Right atrium auricular region (tissue), 2 donors: ENCODE measurements around the gene RAMP2. TPM values are rescaled to one million over a fixed set of nuclear protein-coding genes. Genes with fewer than 3 reads are reported as not detected.
A peak's percentile ranks its signal among the peaks of the same experiment; 100 is the strongest.

Experiments
- DNase-seq: peaks from one replicate; pipeline ENCODE4 v3.0.0-alpha.2; 2019; ENCODE audit warnings: low spot score
- H3K27ac ChIP-seq, 2 donors: fragments of 200-600 bp; sonication (generic); 1 replicate in 1 of 2; 2 replicates in 1 of 2; pipeline ENCODE4 v1.5.1; 2016 to 2019
- H3K27me3 ChIP-seq, 2 donors: fragments of 200-600 bp; sonication (generic); one replicate each; pipeline versions ENCODE4 v1.5.1 to v1.6.0; 2017 to 2019
- H3K36me3 ChIP-seq: fragments of 200-600 bp; sonication (generic); one replicate; pipeline ENCODE4 v1.5.1; 2016
- H3K4me1 ChIP-seq, 2 donors: fragments of 200-600 bp; sonication (generic); one replicate each; pipeline versions ENCODE4 v1.5.1 to v1.6.0; 2017 to 2019
- H3K4me3 ChIP-seq, 2 donors: fragments of 200-600 bp; sonication (generic); 1 replicate in 1 of 2; 2 replicates in 1 of 2; pipeline ENCODE4 v1.5.1; 2017 to 2019; ENCODE audit warnings: mild to moderate bottlenecking in 1 of 2, moderate library complexity in 1 of 2
- H3K9me3 ChIP-seq, 2 donors: fragments of 200-600 bp; sonication (generic); one replicate each; pipeline ENCODE4 v1.5.1; 2019
- total RNA-seq, 2 donors: library from RNA; depleted of rRNA; stranded (reverse); fragments of >200 nt; gene quantifications; one replicate each; pipeline ENCODE4 v1.1.0, GENCODE V29; 2016
- TF ChIP-seq, protein P1 (sequence below), 2 donors: fragments of 200-600 bp; sonication (generic); IDR thresholded peaks; one replicate each; pipeline ENCODE4 v1.5.1; 2019; ENCODE audit warnings: antibody characterized with exemption in 2 of 2

The RAMP2 gene
- total RNA-seq, 2 donors from 2014 or later: 28.9 to 35.2 TPM

DNA sequence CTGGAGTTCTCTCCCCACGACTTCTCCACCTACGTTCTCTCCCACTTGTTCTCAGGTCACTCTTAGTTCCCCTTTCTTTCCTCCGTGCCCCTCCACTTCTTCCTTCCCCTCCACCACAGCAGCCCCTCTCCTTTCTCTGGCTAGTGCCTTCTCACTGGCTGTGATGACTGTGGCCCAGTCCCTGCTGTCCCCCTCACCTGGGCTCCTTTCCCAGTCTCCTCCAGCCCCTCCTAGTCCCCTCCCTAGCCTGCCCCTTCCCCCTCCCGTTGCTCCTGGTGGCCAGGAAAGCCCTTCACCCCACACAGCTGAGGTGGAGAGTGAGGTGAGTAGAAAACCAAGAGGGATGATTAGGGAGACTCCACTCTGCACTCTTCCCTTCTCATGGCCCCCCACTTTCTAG is 34.0 kb downstream of the RAMP2 start:
- Histone ChIP-seq H3K4me3 (no peak overlapping the region), H3K36me3 (no peaks in the 10 kb centered on the region), H3K27ac (no peak overlapping the region), H3K4me1 (peaks cover 0 to 15% of the 10 kb centered on the region in 2 donors), H3K27me3 (no peaks in the 10 kb centered on the region), H3K9me3 (no peaks in the 10 kb centered on the region)
- TF ChIP-seq, protein P1, sequence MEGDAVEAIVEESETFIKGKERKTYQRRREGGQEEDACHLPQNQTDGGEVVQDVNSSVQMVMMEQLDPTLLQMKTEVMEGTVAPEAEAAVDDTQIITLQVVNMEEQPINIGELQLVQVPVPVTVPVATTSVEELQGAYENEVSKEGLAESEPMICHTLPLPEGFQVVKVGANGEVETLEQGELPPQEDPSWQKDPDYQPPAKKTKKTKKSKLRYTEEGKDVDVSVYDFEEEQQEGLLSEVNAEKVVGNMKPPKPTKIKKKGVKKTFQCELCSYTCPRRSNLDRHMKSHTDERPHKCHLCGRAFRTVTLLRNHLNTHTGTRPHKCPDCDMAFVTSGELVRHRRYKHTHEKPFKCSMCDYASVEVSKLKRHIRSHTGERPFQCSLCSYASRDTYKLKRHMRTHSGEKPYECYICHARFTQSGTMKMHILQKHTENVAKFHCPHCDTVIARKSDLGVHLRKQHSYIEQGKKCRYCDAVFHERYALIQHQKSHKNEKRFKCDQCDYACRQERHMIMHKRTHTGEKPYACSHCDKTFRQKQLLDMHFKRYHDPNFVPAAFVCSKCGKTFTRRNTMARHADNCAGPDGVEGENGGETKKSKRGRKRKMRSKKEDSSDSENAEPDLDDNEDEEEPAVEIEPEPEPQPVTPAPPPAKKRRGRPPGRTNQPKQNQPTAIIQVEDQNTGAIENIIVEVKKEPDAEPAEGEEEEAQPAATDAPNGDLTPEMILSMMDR (IDR thresholded peaks at IDR 0.05): no peak
- no peak for DNase-seq

DNA sequence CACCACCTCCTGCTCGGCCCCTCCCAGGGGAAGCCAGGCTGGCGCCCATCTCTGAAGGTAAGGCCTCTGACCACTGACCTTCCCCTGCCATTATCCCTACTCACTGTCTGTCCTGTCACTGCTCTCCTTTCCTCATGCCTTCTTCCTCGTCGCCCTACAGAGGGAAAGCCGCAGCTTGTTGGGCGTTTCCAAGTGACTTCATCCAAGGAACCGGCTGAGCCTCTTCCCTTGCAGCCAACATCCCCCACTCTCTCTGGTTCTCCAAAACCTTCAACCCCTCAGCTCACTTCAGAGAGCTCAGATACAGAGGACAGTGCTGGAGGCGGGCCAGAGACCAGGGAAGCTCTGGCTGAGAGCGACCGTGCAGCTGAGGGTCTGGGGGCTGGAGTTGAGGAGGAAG is 34.4 kb downstream of the RAMP2 start:
- Histone ChIP-seq H3K27ac (no peak overlapping the region), H3K4me1 (peaks cover 0 to 15% of the 10 kb centered on the region in 2 donors), H3K4me3 (no peak overlapping the region), H3K36me3 (no peaks in the 10 kb centered on the region), H3K27me3 (no peaks in the 10 kb centered on the region), H3K9me3 (no peaks in the 10 kb centered on the region)
- TF ChIP-seq, protein P1 (IDR thresholded peaks at IDR 0.05): no peak
- DNase-seq: no peak

DNA sequence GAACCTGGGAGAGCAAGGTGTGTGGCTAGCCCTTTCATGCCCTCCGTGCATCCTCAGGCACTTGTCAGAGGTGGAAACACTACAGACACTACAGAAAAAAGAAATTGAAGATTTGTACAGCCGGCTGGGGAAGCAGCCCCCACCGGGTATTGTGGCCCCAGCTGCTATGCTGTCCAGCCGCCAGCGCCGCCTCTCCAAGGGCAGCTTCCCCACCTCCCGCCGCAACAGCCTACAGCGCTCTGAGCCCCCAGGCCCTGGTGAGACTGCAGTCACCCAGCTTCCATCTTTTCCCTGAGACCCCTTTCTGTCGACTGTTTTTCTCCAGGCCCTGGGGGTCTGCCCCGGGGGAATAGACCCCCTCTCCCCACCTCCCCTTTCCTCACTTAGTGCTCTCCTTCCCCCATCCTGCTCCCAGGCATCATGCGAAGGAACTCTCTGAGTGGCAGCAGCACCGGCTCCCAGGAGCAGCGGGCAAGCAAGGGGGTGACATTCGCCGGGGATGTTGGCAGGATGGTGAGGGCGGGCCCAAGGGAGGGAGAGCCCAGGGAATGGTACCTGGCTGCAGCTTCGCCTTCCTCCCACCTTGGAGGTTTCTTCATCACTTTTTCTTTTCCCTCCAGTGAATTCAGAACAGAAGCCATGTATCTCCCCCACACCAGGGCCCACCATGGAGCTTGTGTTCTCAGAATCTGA is 35.2 kb downstream of the RAMP2 start:
- Histone ChIP-seq H3K9me3 (no peaks in the 10 kb centered on the region), H3K4me3 (no peak overlapping the region), H3K4me1 (peaks cover 0 to 15% of the 10 kb centered on the region in 2 donors), H3K27ac (no peak overlapping the region), H3K27me3 (no peaks in the 10 kb centered on the region), H3K36me3 (no peaks in the 10 kb centered on the region)
- no peak for DNase-seq
- TF ChIP-seq, protein P1 (IDR thresholded peaks at IDR 0.05): no peak

DNA sequence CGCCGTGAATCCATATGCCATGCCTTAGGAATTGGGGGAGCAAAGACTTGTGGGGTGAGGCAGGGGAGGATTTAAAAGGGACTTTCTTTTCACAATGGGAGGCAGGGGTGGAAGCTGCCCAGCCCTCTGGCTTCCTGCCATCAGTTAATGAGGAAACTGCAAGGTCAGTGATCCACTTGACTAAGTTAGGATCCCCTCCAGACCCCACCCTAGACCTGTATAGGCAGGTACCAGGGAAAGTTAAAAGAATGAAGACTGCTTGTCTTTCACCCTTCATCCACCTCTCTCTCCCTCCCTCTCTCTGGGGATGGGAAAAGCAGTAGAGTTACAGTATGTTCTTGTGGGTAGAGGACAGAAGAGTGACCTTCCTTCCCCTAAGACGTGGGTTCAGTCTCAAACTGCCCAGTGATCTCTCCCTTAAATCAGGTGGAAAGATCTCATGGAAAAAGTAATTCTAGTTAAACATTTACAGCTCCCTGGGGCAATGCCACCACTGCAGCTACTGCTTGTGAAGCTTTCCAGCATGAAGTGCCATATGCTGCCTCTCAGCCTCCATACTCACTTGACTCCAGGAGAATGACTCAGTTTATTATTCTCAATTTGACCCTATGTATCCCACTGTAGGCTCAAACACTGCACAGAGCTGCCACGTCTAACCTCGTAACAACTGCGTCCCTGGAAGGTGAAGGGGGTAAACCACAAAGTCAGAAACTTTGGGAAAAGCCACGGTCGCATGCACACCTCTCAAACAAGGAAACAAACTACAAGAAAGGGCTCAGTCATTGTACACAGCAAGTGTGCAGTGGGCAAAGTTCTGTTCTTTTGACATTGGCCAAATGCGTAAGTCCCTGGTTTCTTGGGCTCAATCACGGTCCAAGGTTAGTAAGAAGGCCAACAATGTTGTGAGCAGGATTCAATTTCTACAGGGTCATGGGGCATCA is 36.3 kb downstream of the RAMP2 start:
- no peak for DNase-seq
- Histone ChIP-seq H3K36me3 (no peaks in the 10 kb centered on the region), H3K27me3 (no peaks in the 10 kb centered on the region), H3K27ac (peak overlapping the region in 1 of 2 donors; percentile 72), H3K4me3 (peak overlapping the region; percentile 74 to 95), H3K9me3 (no peaks in the 10 kb centered on the region), H3K4me1 (peaks cover 0 to 15% of the 10 kb centered on the region in 2 donors)
- TF ChIP-seq, protein P1 (IDR thresholded peaks at IDR 0.05): no peak

DNA sequence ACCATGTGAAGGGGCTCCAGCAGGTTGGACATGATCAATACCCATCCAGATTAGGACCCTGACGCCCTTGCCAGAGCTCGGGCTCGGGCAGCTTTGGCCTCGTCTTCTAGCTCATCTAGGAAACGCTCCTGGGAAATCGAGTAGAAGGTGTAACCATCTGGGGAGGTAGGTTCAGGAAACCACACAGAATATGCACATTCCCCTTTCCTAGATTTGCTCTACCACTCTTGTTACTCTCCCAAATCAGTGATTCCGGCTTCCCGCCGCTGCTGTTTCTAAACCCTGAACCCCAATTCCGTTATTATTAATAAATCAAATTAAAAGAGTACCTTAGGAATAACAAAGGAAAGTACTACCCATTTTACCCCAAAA is 37.0 kb downstream of the RAMP2 start:
- Histone ChIP-seq H3K27me3 (no peaks in the 10 kb centered on the region), H3K36me3 (no peaks in the 10 kb centered on the region), H3K27ac (peak overlapping the region; percentile 72 to 84), H3K4me3 (peak overlapping the region; percentile 74 to 95), H3K4me1 (peaks cover 0 to 15% of the 10 kb centered on the region in 2 donors), H3K9me3 (no peaks in the 10 kb centered on the region)
- no peak for DNase-seq
- TF ChIP-seq, protein P1 (IDR thresholded peaks at IDR 0.05): no peak
